Measurements from ENCODE around the gene TBC1D24.

The TBC1D24 gene

GRCh38 chr16:2467528-2468232 is 7.2 kb upstream of the TBC1D24 start:
- H3K27ac ChIP-seq = no peak overlapping the region
- DNase-seq (ENCODE audit: low read depth, low spot score) = no peak

GRCh38 chr16:2468233-2468724 is 6.6 kb upstream of the TBC1D24 start:
- DNase-seq (ENCODE audit: low read depth, low spot score) = no peak
- no peak overlapping the region for H3K27ac ChIP-seq

- no peak for DNase-seq (ENCODE audit: low read depth, low spot score)
Measured at GRCh38 chr16:2468725-2469398, 6.1 kb upstream of the TBC1D24 start.

GRCh38 chr16:2469399-2470233 is 5.3 kb upstream of the TBC1D24 start:
- H3K27ac ChIP-seq = no peak overlapping the region
- DNase-seq (ENCODE audit: low read depth, low spot score) = no peak

More at GRCh38 chr16:2468725-2469398, 6.1 kb upstream of the TBC1D24 start:
- H3K27ac ChIP-seq = no peak overlapping the region

GRCh38 chr16:2470234-2470601 is 4.7 kb upstream of the TBC1D24 start:
- DNase-seq (ENCODE audit: low read depth, low spot score) = no peak
- no peak overlapping the region for H3K27ac ChIP-seq

- no peak for DNase-seq (ENCODE audit: low read depth, low spot score)
Measured at GRCh38 chr16:2470603-2471015, 4.3 kb upstream of the TBC1D24 start.

GRCh38 chr16:2471016-2471652 is 3.8 kb upstream of the TBC1D24 start, which contains the start of gene NTN3:
NTN3 (plus strand) TSS chr16:2471297; CDS start chr16:2471702, 405 bp downstream.
- H3K27ac ChIP-seq = no peak within 1 kb of the TSS
- DNase-seq (ENCODE audit: low read depth, low spot score) = no peak

More at GRCh38 chr16:2470603-2471015, 4.3 kb upstream of the TBC1D24 start:
- no peak overlapping the region for H3K27ac ChIP-seq

GRCh38 chr16:2471653-2472487 is 3.1 kb upstream of the TBC1D24 start:
- no peak for DNase-seq (ENCODE audit: low read depth, low spot score)
- no peak overlapping the region for H3K27ac ChIP-seq

GRCh38 chr16:2472488-2472864 is 2.5 kb upstream of the TBC1D24 start:
- H3K27ac ChIP-seq = no peak overlapping the region
- DNase-seq (ENCODE audit: low read depth, low spot score) = no peak

- DNase-seq (ENCODE audit: low read depth, low spot score) = no peak
- no peak overlapping the region for H3K27ac ChIP-seq
Measured at GRCh38 chr16:2472885-2473445, 2.0 kb upstream of the TBC1D24 start.

- no peak overlapping the region for H3K27ac ChIP-seq
- DNase-seq (ENCODE audit: low read depth, low spot score) = no peak
Measured at GRCh38 chr16:2473446-2473926, 1.4 kb upstream of the TBC1D24 start.

GRCh38 chr16:2473999-2474876 is 689 bp upstream of the TBC1D24 start:
- DNase-seq (ENCODE audit: low read depth, low spot score) = no peak
- peak overlapping the region; percentile 45 for H3K27ac ChIP-seq

- no peak overlapping the region for H3K27ac ChIP-seq
- no peak for DNase-seq (ENCODE audit: low read depth, low spot score)
Measured at GRCh38 chr16:2475413-2476344, 752 bp downstream of the TBC1D24 start.

GRCh38 chr16:2476345-2476720 is 1.4 kb downstream of the TBC1D24 start:
- DNase-seq (ENCODE audit: low read depth, low spot score) = no peak
- H3K27ac ChIP-seq = no peak overlapping the region

- DNase-seq (ENCODE audit: low read depth, low spot score) = no peak
- no peak overlapping the region for H3K27ac ChIP-seq
Measured at GRCh38 chr16:2476741-2477140, 1.8 kb downstream of the TBC1D24 start.

- no peak overlapping the region for H3K27ac ChIP-seq
- no peak for DNase-seq (ENCODE audit: low read depth, low spot score)
Measured at GRCh38 chr16:2477327-2477726, 2.4 kb downstream of the TBC1D24 start.

GRCh38 chr16:2478279-2478678 is 3.4 kb downstream of the TBC1D24 start:
- no peak for DNase-seq (ENCODE audit: low read depth, low spot score)
- no peak overlapping the region for H3K27ac ChIP-seq

Data from epithelial cell of prostate (primary cell).